ENCODE data around the gene KCNK10.

GRCh38 chr14:88229428-88229827 lies 93.6 kb downstream of the KCNK10 start:
- no peak for TF ChIP-seq CTCF (conservative IDR thresholded peaks at IDR 0.05; ENCODE audit: low read length)
- TF ChIP-seq EZH2phosphoT487 (IDR thresholded peaks at IDR 0.05; ENCODE audit: borderline replicate concordance), result no peak
